NCI-H82 (cell line): ENCODE data around the gene ODF2L.
"Not testable (repeated sequence)": the region's sequence is repeated elsewhere in the genome, so short reads cannot be mapped to it uniquely, and the experiment has no call there.

Experiments
- DNase-seq: peaks from one replicate; lab custom pipeline; 2025; lab: John Stamatoyannopoulos, UW

ODF2L gene

GRCh38 chr1:86387916-86388627, 8.1 kb downstream of the ODF2L start:
- no peak for DNase-seq

GRCh38 chr1:86382878-86383277, 13.2 kb downstream of the ODF2L start:
- no peak for DNase-seq

- no peak for DNase-seq
These were observed 14.9 kb downstream of the ODF2L start for GRCh38 chr1:86381223-86381622.

GRCh38 chr1:86380257-86380861, 15.8 kb downstream of the ODF2L start:
- DNase-seq, result peak; percentile 77

- DNase-seq, result no peak
These were observed 17.3 kb downstream of the ODF2L start for GRCh38 chr1:86378813-86379212.

GRCh38 chr1:86377341-86377740, 18.8 kb downstream of the ODF2L start:
- no peak for DNase-seq

- DNase-seq, result no peak
These were observed 20.4 kb downstream of the ODF2L start for GRCh38 chr1:86375688-86376087.

- no peak for DNase-seq
These were observed 25.5 kb downstream of the ODF2L start for GRCh38 chr1:86370601-86371022.

GRCh38 chr1:86365896-86366295, 30.2 kb downstream of the ODF2L start:
- no peak for DNase-seq

- no peak for DNase-seq
These were observed 33.3 kb downstream of the ODF2L start for GRCh38 chr1:86362807-86363206.

- DNase-seq, result no peak
These were observed 38.3 kb downstream of the ODF2L start for GRCh38 chr1:86357796-86358195.

GRCh38 chr1:86356247-86356646, 39.9 kb downstream of the ODF2L start:
- DNase-seq, result peak; percentile 34

GRCh38 chr1:86352086-86352485, 44.0 kb downstream of the ODF2L start:
- no peak for DNase-seq

GRCh38 chr1:86350230-86350629, 45.9 kb downstream of the ODF2L start:
- not testable (repeated sequence) for DNase-seq

- DNase-seq, result no peak
These were observed 49.7 kb downstream of the ODF2L start for GRCh38 chr1:86346388-86346787.

GRCh38 chr1:86345042-86345441, 51.1 kb downstream of the ODF2L start:
- no peak for DNase-seq

- DNase-seq, result no peak
These were observed 56.2 kb downstream of the ODF2L start for GRCh38 chr1:86339906-86340305.

GRCh38 chr1:86339014-86339812, 56.9 kb downstream of the ODF2L start:
- DNase-seq, result no peak

- no peak for DNase-seq
These were observed 60.2 kb downstream of the ODF2L start for GRCh38 chr1:86335916-86336315.

GRCh38 chr1:86325264-86325663, 70.9 kb downstream of the ODF2L start:
- no peak for DNase-seq

GRCh38 chr1:86324130-86324822, 71.8 kb downstream of the ODF2L start:
- no peak for DNase-seq

- DNase-seq, result no peak
These were observed 73.9 kb downstream of the ODF2L start for GRCh38 chr1:86322241-86322640.
